Endothelial cell of umbilical vein (primary cell): ENCODE results near the gene DCLK1. TPM values are rescaled to one million over a fixed set of nuclear protein-coding genes. Genes with fewer than 3 reads are reported as not detected.

ENCODE experiments used
- BruUV-seq: library from RNA; stranded (reverse); fragments of 400-500 nt; replicated peaks from 2 replicates; lab custom pipeline; 2021; lab: Mats Ljungman, UMichigan
- CTCF ChIA-PET: fragments of 300-600, 350-600 bp; sonication (Branson Sonifier 250); formaldehyde crosslinking; loops from one replicate; lab custom pipeline; 2021; ENCODE audit warnings: antibody characterized with exemption, inconsistent platforms; lab: Charles Lee
- POLR2A ChIA-PET: fragments of 300-600, 350-600 bp; sonication (Branson Sonifier 250); formaldehyde crosslinking; loops from one replicate; lab custom pipeline; 2021; ENCODE audit warnings: antibody characterized with exemption, inconsistent platforms; lab: Charles Lee
- DNase-seq: peaks from one replicate; pipeline ENCODE4 v3.0.0-alpha.2; 2011; ENCODE audit warnings: low read depth, low spot score
- FAIRE-seq: peaks from 2 replicates; lab custom pipeline; 2011; peaks lifted over from hg19 to GRCh38; lab: Jason Lieb, UNC
- H2AFZ ChIP-seq: 2 replicates; pipeline ENCODE4 v1.6.0; 2012; ENCODE audit warnings: low read depth, low read length, control low read depth, inconsistent platforms
- H3K27ac ChIP-seq: 2 replicates; pipeline ENCODE4 v1.5.1; 2011; ENCODE audit warnings: low read depth, mild to moderate bottlenecking, control low read depth, low read length, moderate library complexity; ENCODE audit not compliant: insufficient read depth
- H3K27me3 ChIP-seq, 2 experiments: 2 replicates each; pipeline versions ENCODE4 v1.6.0 to v1.6.1; 2011; ENCODE audit warnings: low read length in 2 of 2, mixed read lengths in 1 of 2; ENCODE audit not compliant: control insufficient read depth in 2 of 2, insufficient read depth in 2 of 2
- H3K36me3 ChIP-seq, 2 experiments: 2 replicates in 1 of 2; 3 replicates in 1 of 2; pipeline ENCODE4 v1.5.1; 2011; ENCODE audit warnings: low read length in 2 of 2, mild to moderate bottlenecking in 1 of 2, moderate library complexity in 1 of 2; ENCODE audit not compliant: control insufficient read depth in 2 of 2, insufficient read depth in 2 of 2; ENCODE audit errors: extremely low read depth in 1 of 2
- H3K4me1 ChIP-seq: 3 replicates; pipeline ENCODE4 v1.5.1; 2011; ENCODE audit warnings: mild to moderate bottlenecking, low read length; ENCODE audit not compliant: control insufficient read depth, insufficient read depth; ENCODE audit errors: extremely low read depth
- H3K4me2 ChIP-seq: 2 replicates; pipeline ENCODE4 v1.6.1; 2011; ENCODE audit warnings: low read length, control low read depth, mixed read lengths; ENCODE audit not compliant: insufficient read depth
- H3K4me3 ChIP-seq, 3 experiments: fragments of 200-600 bp in 1 of 3; sonication (generic), shearing (Covaris generic) in 1 of 3; replicated peaks in 1 of 3; 2 replicates each; pipeline ENCODE4 v1.5.1; 2011 to 2016; ENCODE audit warnings: control low read depth in 3 of 3, low read length in 3 of 3, mild to moderate bottlenecking in 2 of 3, inconsistent platforms in 1 of 3, low read depth in 1 of 3, moderate library complexity in 1 of 3; ENCODE audit not compliant: insufficient read depth in 1 of 3
- H3K79me2 ChIP-seq: 2 replicates; pipeline ENCODE4 v1.6.0; 2012; ENCODE audit warnings: low read length, inconsistent platforms; ENCODE audit not compliant: control insufficient read depth, insufficient read depth
- H3K9ac ChIP-seq: replicated peaks from 2 replicates; pipeline ENCODE3; 2011; ENCODE audit warnings: low read length, control low read depth; ENCODE audit not compliant: insufficient read depth; ENCODE audit errors: extremely low read depth
- H3K9me1 ChIP-seq: replicated peaks from 3 replicates; pipeline ENCODE4 v1.6.0; 2011; ENCODE audit warnings: mild to moderate bottlenecking, low read length; ENCODE audit not compliant: control insufficient read depth, insufficient read depth; ENCODE audit errors: extremely low read depth
- H3K9me3 ChIP-seq: replicated peaks from 2 replicates; pipeline ENCODE4 v1.5.1; 2012; ENCODE audit warnings: low read length, inconsistent platforms; ENCODE audit not compliant: control insufficient read depth, insufficient read depth
- H4K20me1 ChIP-seq: replicated peaks from 2 replicates; pipeline ENCODE3; 2011; ENCODE audit warnings: mild to moderate bottlenecking, low read length; ENCODE audit not compliant: control insufficient read depth, insufficient read depth; ENCODE audit errors: extremely low read depth
- EZH2 ChIP-seq: IDR thresholded peaks from 2 replicates; pipeline ENCODE4 v1.6.1; 2012; ENCODE audit warnings: borderline replicate concordance, low read depth, mild to moderate bottlenecking, moderate library complexity, low read length, inconsistent platforms; ENCODE audit not compliant: severe bottlenecking
- FOS ChIP-seq: IDR thresholded peaks from 2 replicates; pipeline ENCODE4 v1.6.1; 2011; ENCODE audit warnings: mild to moderate bottlenecking, low read length, moderate library complexity, borderline replicate concordance; ENCODE audit not compliant: insufficient read depth
- GATA2 ChIP-seq: IDR thresholded peaks from 2 replicates; pipeline ENCODE4 v1.7.0; 2011; ENCODE audit warnings: low read depth, mild to moderate bottlenecking, moderate library complexity, mixed read lengths, low read length; ENCODE audit not compliant: insufficient read length, insufficient read depth
- JUN ChIP-seq: IDR thresholded peaks from 2 replicates; pipeline ENCODE4 v1.6.1; 2011; ENCODE audit warnings: borderline replicate concordance, low read depth; ENCODE audit not compliant: insufficient read length, insufficient read depth
- MYC ChIP-seq: IDR thresholded peaks from one replicate; pipeline ENCODE4 v1.6.1; 2011; ENCODE audit warnings: mild to moderate bottlenecking, low read depth, low read length
- POLR2A ChIP-seq: IDR thresholded peaks from 2 replicates; pipeline ENCODE4 v1.6.1; 2012; ENCODE audit warnings: low read depth, mild to moderate bottlenecking, control low read depth, low read length
- POLR2AphosphoS5 ChIP-seq: IDR thresholded peaks from 2 replicates; pipeline ENCODE4 v1.6.1; 2012; ENCODE audit warnings: low read depth, mild to moderate bottlenecking, control low read depth, low read length, moderate library complexity; ENCODE audit not compliant: insufficient read depth
- dilution Hi-C: fragments of 300-500 bp; cut with MboI; formaldehyde crosslinking; loops from one replicate; pipeline ENCODE4 v1.15.0; 2019; ENCODE audit warnings: low sequenced_read_pairs; ENCODE audit not compliant: extremely low pct_ligation_motif_present
- intact Hi-C: fragments of 100-400 bp; cut with micrococcal nuclease; formaldehyde crosslinking; loops from one replicate; pipeline ENCODE4 v1.10.0; 2022
- polyA plus RNA-seq, 4 experiments: library from polyadenylated mRNA; depleted of rRNA in 3 of 4; stranded (reverse) in 3 of 4; unstranded in 1 of 4; fragments of >200 nt; gene quantifications; 2 replicates each; pipeline versions ENCODE4 v1.2.1 to v1.2.3, GENCODE V29; 2011 to 2012; ENCODE audit warnings: missing spikeins in 1 of 4
- total RNA-seq: library from RNA; stranded (reverse); gene quantifications from 2 replicates; pipeline ENCODE4 v1.2.3, GENCODE V29; 2021
- TF ChIP-seq, protein P1 (sequence below), 2 donors: IDR thresholded peaks; 1 replicate in 1 of 2; 2 replicates in 1 of 2; pipeline ENCODE4 v1.5.1; 2011; ENCODE audit warnings: low read length in 2 of 2, mild to moderate bottlenecking in 2 of 2, moderate library complexity in 2 of 2, control low read depth in 1 of 2, inconsistent platforms in 1 of 2, low read depth in 1 of 2; ENCODE audit not compliant: insufficient read depth in 1 of 2; ENCODE audit errors: extremely low read depth in 1 of 2
- TF ChIP-seq, protein P2 (sequence below): IDR thresholded peaks from 2 replicates; pipeline ENCODE4 v1.6.1; 2011; ENCODE audit not compliant: insufficient read depth, insufficient read length

Gene DCLK1
- total and polyA plus RNA-seq, 2 donors (not counting 3 experiments of a cell fraction or from before 2014, with no cell fraction given) = 0.28 to 3.9 TPM

DNA sequence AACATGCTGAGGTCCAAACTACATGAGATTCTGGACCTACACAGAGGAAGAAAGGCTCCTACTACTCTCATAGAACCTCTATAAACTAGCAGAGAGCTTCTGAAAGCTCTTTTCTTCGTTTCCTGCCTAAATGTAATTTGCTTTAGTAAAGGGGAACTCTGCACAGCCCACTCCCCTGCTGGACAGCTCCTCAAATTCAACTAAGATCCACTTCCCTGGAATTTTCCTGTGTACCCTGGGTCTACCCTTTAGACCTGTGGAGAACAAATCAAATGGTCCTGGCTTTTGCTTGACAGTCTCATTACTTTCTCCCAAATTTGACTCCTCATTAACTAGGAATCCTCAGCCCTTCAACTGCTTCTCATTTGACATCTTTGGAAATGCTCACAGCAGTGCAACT, 3.5 kb upstream of the DCLK1 start:
- no peak for FAIRE-seq
- no peak for TF ChIP-seq GATA2
- TF ChIP-seq EZH2 = no peak
- TF ChIP-seq, protein P1, sequence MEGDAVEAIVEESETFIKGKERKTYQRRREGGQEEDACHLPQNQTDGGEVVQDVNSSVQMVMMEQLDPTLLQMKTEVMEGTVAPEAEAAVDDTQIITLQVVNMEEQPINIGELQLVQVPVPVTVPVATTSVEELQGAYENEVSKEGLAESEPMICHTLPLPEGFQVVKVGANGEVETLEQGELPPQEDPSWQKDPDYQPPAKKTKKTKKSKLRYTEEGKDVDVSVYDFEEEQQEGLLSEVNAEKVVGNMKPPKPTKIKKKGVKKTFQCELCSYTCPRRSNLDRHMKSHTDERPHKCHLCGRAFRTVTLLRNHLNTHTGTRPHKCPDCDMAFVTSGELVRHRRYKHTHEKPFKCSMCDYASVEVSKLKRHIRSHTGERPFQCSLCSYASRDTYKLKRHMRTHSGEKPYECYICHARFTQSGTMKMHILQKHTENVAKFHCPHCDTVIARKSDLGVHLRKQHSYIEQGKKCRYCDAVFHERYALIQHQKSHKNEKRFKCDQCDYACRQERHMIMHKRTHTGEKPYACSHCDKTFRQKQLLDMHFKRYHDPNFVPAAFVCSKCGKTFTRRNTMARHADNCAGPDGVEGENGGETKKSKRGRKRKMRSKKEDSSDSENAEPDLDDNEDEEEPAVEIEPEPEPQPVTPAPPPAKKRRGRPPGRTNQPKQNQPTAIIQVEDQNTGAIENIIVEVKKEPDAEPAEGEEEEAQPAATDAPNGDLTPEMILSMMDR (IDR thresholded peaks at IDR 0.05; ENCODE audit: extremely low read depth in 1 of 2, insufficient read depth in 1 of 2, low read depth in 1 of 2, low read length in 2 of 2) = no peak
- no peak for TF ChIP-seq POLR2AphosphoS5
- no peak for TF ChIP-seq MYC
- no peak for TF ChIP-seq JUN
- TF ChIP-seq, protein P2, sequence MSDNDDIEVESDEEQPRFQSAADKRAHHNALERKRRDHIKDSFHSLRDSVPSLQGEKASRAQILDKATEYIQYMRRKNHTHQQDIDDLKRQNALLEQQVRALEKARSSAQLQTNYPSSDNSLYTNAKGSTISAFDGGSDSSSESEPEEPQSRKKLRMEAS = no peak
- no peak for TF ChIP-seq POLR2A
- TF ChIP-seq FOS = no peak
- Histone ChIP-seq H3K9ac (no peak overlapping the region), H3K27ac (no peak overlapping the region), H3K79me2 (no peaks in the 10 kb centered on the region), H4K20me1 (no peaks in the 10 kb centered on the region), H3K4me3 (no peak overlapping the region), H2AFZ (no peak overlapping the region), H3K4me1 (peaks cover 6% of the 10 kb centered on the region), H3K9me3 (no peaks in the 10 kb centered on the region), H3K36me3 (no peaks in the 10 kb centered on the region), H3K27me3 (peaks cover 12 to 22% of the 10 kb centered on the region in 2 experiments), H3K4me2 (no peak overlapping the region), H3K9me1 (no peaks in the 10 kb centered on the region)
- dilution Hi-C loops = no loop called here
- ChIA-PET CTCF (no interaction called here), POLR2A (no interaction called here)
- intact Hi-C loops = loop anchor here (5.0 kb wide), 1 partner anchor 143 kb away; no protein-coding TSS in a partner anchor
- no peak for DNase-seq
- BruUV-seq = no TSS peak
